Measurements from ENCODE around the gene RAPGEF2. TPM values are rescaled to one million over a fixed set of nuclear protein-coding genes. Genes with fewer than 3 reads are reported as not detected.

RAPGEF2 gene
- total and polyA plus RNA-seq, 9 donors: 16.9 to 33.6 (median 22.7) TPM

GRCh38 chr4:159129814-159130550, 27.1 kb downstream of the RAPGEF2 start:
- WGBS (ENCODE audit: insufficient coverage): no CpG with 5 or more reads among the region's 2 CpGs
- H3K27ac ChIP-seq (ENCODE audit: low read length): no peak overlapping the region
- no peak overlapping the region for H3K4me3 ChIP-seq (ENCODE audit: low read length)
- no peak for DNase-seq
- H3K36me3 ChIP-seq (ENCODE audit: control insufficient read depth, insufficient read depth, low read length): no peaks in the 10 kb centered on the region
- peaks cover 2% of the 10 kb centered on the region for H3K4me1 ChIP-seq (ENCODE audit: control insufficient read depth, insufficient read depth, low read length)
- no peaks in the 10 kb centered on the region for H3K27me3 ChIP-seq (ENCODE audit: control insufficient read depth, insufficient read depth, low read length)
- H3K9me3 ChIP-seq (replicated peaks; ENCODE audit: control insufficient read depth, low read depth, low read length): no peaks in the 10 kb centered on the region

GRCh38 chr4:159131564-159131963, 28.7 kb downstream of the RAPGEF2 start:
- Histone ChIP-seq H3K36me3 (ENCODE audit: control insufficient read depth, insufficient read depth, low read length) (no peaks in the 10 kb centered on the region), H3K4me3 (ENCODE audit: low read length) (no peak overlapping the region), H3K27me3 (ENCODE audit: control insufficient read depth, insufficient read depth, low read length) (no peaks in the 10 kb centered on the region), H3K27ac (ENCODE audit: low read length) (no peak overlapping the region), H3K4me1 (ENCODE audit: control insufficient read depth, insufficient read depth, low read length) (peaks cover 2% of the 10 kb centered on the region), H3K9me3 (replicated peaks; ENCODE audit: control insufficient read depth, low read depth, low read length) (no peaks in the 10 kb centered on the region)
- WGBS (ENCODE audit: insufficient coverage): no CpG with 5 or more reads among the region's 6 CpGs
- DNase-seq: no peak

GRCh38 chr4:159134429-159134828, 31.6 kb downstream of the RAPGEF2 start:
- Histone ChIP-seq H3K4me3 (ENCODE audit: low read length) (no peak overlapping the region), H3K4me1 (ENCODE audit: control insufficient read depth, insufficient read depth, low read length) (peaks cover 2% of the 10 kb centered on the region)

GRCh38 chr4:159137176-159137575, 34.3 kb downstream of the RAPGEF2 start:
- H3K4me1 ChIP-seq (ENCODE audit: control insufficient read depth, insufficient read depth, low read length): no peaks in the 10 kb centered on the region
- H3K36me3 ChIP-seq (ENCODE audit: control insufficient read depth, insufficient read depth, low read length): no peaks in the 10 kb centered on the region
- H3K27ac ChIP-seq (ENCODE audit: low read length): no peak overlapping the region
- DNase-seq: no peak
- no peak overlapping the region for H3K4me3 ChIP-seq (ENCODE audit: low read length)
- no peaks in the 10 kb centered on the region for H3K27me3 ChIP-seq (ENCODE audit: control insufficient read depth, insufficient read depth, low read length)
- no peaks in the 10 kb centered on the region for H3K9me3 ChIP-seq (replicated peaks; ENCODE audit: control insufficient read depth, low read depth, low read length)

More at GRCh38 chr4:159134429-159134828, 31.6 kb downstream of the RAPGEF2 start:
- Histone ChIP-seq H3K27ac (ENCODE audit: low read length) (no peak overlapping the region), H3K36me3 (ENCODE audit: control insufficient read depth, insufficient read depth, low read length) (no peaks in the 10 kb centered on the region), H3K27me3 (ENCODE audit: control insufficient read depth, insufficient read depth, low read length) (no peaks in the 10 kb centered on the region), H3K9me3 (replicated peaks; ENCODE audit: control insufficient read depth, low read depth, low read length) (no peaks in the 10 kb centered on the region)
- DNase-seq: no peak
- no CpG with 5 or more reads among the region's 2 CpGs for WGBS (ENCODE audit: insufficient coverage)

- no peaks in the 10 kb centered on the region for H3K27me3 ChIP-seq (ENCODE audit: control insufficient read depth, insufficient read depth, low read length)
- DNase-seq: no peak
- H3K36me3 ChIP-seq (ENCODE audit: control insufficient read depth, insufficient read depth, low read length): no peaks in the 10 kb centered on the region
- no peak overlapping the region for H3K27ac ChIP-seq (ENCODE audit: low read length)
- H3K4me1 ChIP-seq (ENCODE audit: control insufficient read depth, insufficient read depth, low read length): no peaks in the 10 kb centered on the region
- no peak overlapping the region for H3K4me3 ChIP-seq (ENCODE audit: low read length)
- no peaks in the 10 kb centered on the region for H3K9me3 ChIP-seq (replicated peaks; ENCODE audit: control insufficient read depth, low read depth, low read length)
Measured at GRCh38 chr4:159138436-159138835, 35.6 kb downstream of the RAPGEF2 start.

GRCh38 chr4:159141193-159141592, 38.3 kb downstream of the RAPGEF2 start:
- WGBS (ENCODE audit: insufficient coverage): no CpG with 5 or more reads among the region's 4 CpGs
- H3K36me3 ChIP-seq (ENCODE audit: control insufficient read depth, insufficient read depth, low read length): no peaks in the 10 kb centered on the region
- no peaks in the 10 kb centered on the region for H3K4me1 ChIP-seq (ENCODE audit: control insufficient read depth, insufficient read depth, low read length)
- H3K27me3 ChIP-seq (ENCODE audit: control insufficient read depth, insufficient read depth, low read length): no peaks in the 10 kb centered on the region
- H3K27ac ChIP-seq (ENCODE audit: low read length): no peak overlapping the region
- no peak for DNase-seq
- no peak overlapping the region for H3K4me3 ChIP-seq (ENCODE audit: low read length)
- H3K9me3 ChIP-seq (replicated peaks; ENCODE audit: control insufficient read depth, low read depth, low read length): no peaks in the 10 kb centered on the region

GRCh38 chr4:159142241-159142640, 39.4 kb downstream of the RAPGEF2 start:
- peak; percentile 70 for DNase-seq
- H3K4me1 ChIP-seq (ENCODE audit: control insufficient read depth, insufficient read depth, low read length): no peaks in the 10 kb centered on the region
- no CpG with 5 or more reads among the region's 3 CpGs for WGBS (ENCODE audit: insufficient coverage)

GRCh38 chr4:159142681-159143384, 40.0 kb downstream of the RAPGEF2 start:
- no peaks in the 10 kb centered on the region for H3K4me1 ChIP-seq (ENCODE audit: control insufficient read depth, insufficient read depth, low read length)
- H3K27me3 ChIP-seq (ENCODE audit: control insufficient read depth, insufficient read depth, low read length): no peaks in the 10 kb centered on the region
- no peaks in the 10 kb centered on the region for H3K9me3 ChIP-seq (replicated peaks; ENCODE audit: control insufficient read depth, low read depth, low read length)
- H3K27ac ChIP-seq (ENCODE audit: low read length): no peak overlapping the region
- H3K36me3 ChIP-seq (ENCODE audit: control insufficient read depth, insufficient read depth, low read length): no peaks in the 10 kb centered on the region
- H3K4me3 ChIP-seq (ENCODE audit: low read length): no peak overlapping the region
- no peak for DNase-seq
- WGBS (ENCODE audit: insufficient coverage): no CpG with 5 or more reads among the region's 5 CpGs

More at GRCh38 chr4:159142241-159142640, 39.4 kb downstream of the RAPGEF2 start:
- no peaks in the 10 kb centered on the region for H3K36me3 ChIP-seq (ENCODE audit: control insufficient read depth, insufficient read depth, low read length)
- no peak overlapping the region for H3K4me3 ChIP-seq (ENCODE audit: low read length)
- no peak overlapping the region for H3K27ac ChIP-seq (ENCODE audit: low read length)
- H3K9me3 ChIP-seq (replicated peaks; ENCODE audit: control insufficient read depth, low read depth, low read length): no peaks in the 10 kb centered on the region
- H3K27me3 ChIP-seq (ENCODE audit: control insufficient read depth, insufficient read depth, low read length): no peaks in the 10 kb centered on the region

GRCh38 chr4:159143687-159144086, 40.8 kb downstream of the RAPGEF2 start:
- H3K4me3 ChIP-seq (ENCODE audit: low read length): no peak overlapping the region
- no peak for DNase-seq
- no peaks in the 10 kb centered on the region for H3K4me1 ChIP-seq (ENCODE audit: control insufficient read depth, insufficient read depth, low read length)
- H3K36me3 ChIP-seq (ENCODE audit: control insufficient read depth, insufficient read depth, low read length): no peaks in the 10 kb centered on the region
- H3K27ac ChIP-seq (ENCODE audit: low read length): no peak overlapping the region
- no peaks in the 10 kb centered on the region for H3K27me3 ChIP-seq (ENCODE audit: control insufficient read depth, insufficient read depth, low read length)
- WGBS (ENCODE audit: insufficient coverage): 36% methylated on average over 1 of the region's 3 CpGs
- H3K9me3 ChIP-seq (replicated peaks; ENCODE audit: control insufficient read depth, low read depth, low read length): no peaks in the 10 kb centered on the region

GRCh38 chr4:159144112-159144694, 41.3 kb downstream of the RAPGEF2 start:
- Histone ChIP-seq H3K4me3 (ENCODE audit: low read length) (no peak overlapping the region), H3K36me3 (ENCODE audit: control insufficient read depth, insufficient read depth, low read length) (no peaks in the 10 kb centered on the region), H3K4me1 (ENCODE audit: control insufficient read depth, insufficient read depth, low read length) (no peaks in the 10 kb centered on the region), H3K27me3 (ENCODE audit: control insufficient read depth, insufficient read depth, low read length) (no peaks in the 10 kb centered on the region), H3K9me3 (replicated peaks; ENCODE audit: control insufficient read depth, low read depth, low read length) (no peaks in the 10 kb centered on the region), H3K27ac (ENCODE audit: low read length) (no peak overlapping the region)
- no peak for DNase-seq
- WGBS (ENCODE audit: insufficient coverage): no CpG with 5 or more reads among the region's 4 CpGs
